Stimulated activated CD4-positive, alpha-beta T cell treated with anti-CD3 and anti-CD28 coated beads, Interleukin-1b, Interleukin-23, amount 100 ng/mL, for 48 hours (primary cell): ENCODE data around the gene ZNF317.

Experiments
- DNase-seq: peaks from one replicate; pipeline ENCODE4 v3.0.0-alpha.2; 2020

ZNF317 gene

GRCh38 chr19:9140159-9140874, at the start of gene ZNF317:
Gene ZNF317, plus strand, starts transcription at chr19:9140397. Its CDS starts 15,620 bp downstream, at chr19:9156017.
- peak; percentile 90 for DNase-seq

GRCh38 chr19:9107375-9107774, 32.8 kb upstream of the ZNF317 start, which contains the start of gene OR7G2:
Gene OR7G2, minus strand, starts transcription at chr19:9107475. Its CDS starts 4,232 bp downstream, at chr19:9103243.
- DNase-seq: no peak

- no peak for DNase-seq
Observed at GRCh38 chr19:9109959-9110358, 30.2 kb upstream of the ZNF317 start.

GRCh38 chr19:9115307-9115813, 24.8 kb upstream of the ZNF317 start, which contains the start of gene OR7G1:
Gene OR7G1, minus strand, starts transcription at chr19:9115763. Its CDS starts 0 bp downstream, at chr19:9115763.
- DNase-seq: no peak

GRCh38 chr19:9116547-9116946, 23.6 kb upstream of the ZNF317 start:
- DNase-seq: no peak

GRCh38 chr19:9126900-9127405, 13.2 kb upstream of the ZNF317 start, which contains the start of gene OR7G3:
Gene OR7G3, minus strand, starts transcription at chr19:9126950. Its CDS starts 0 bp downstream, at chr19:9126950.
- DNase-seq: no peak

GRCh38 chr19:9128171-9128570, 12.0 kb upstream of the ZNF317 start:
- no peak for DNase-seq

GRCh38 chr19:9130965-9131364, 9.2 kb upstream of the ZNF317 start:
- no peak for DNase-seq

- DNase-seq: no peak
Observed at GRCh38 chr19:9132422-9132821, 7.8 kb upstream of the ZNF317 start.

- DNase-seq: no peak
Observed at GRCh38 chr19:9139609-9140158, 513 bp upstream of the ZNF317 start.

GRCh38 chr19:9144920-9145319, 4.7 kb downstream of the ZNF317 start:
- no peak for DNase-seq

GRCh38 chr19:9146882-9147281, 6.7 kb downstream of the ZNF317 start:
- DNase-seq: no peak

- DNase-seq: no peak
Observed at GRCh38 chr19:9148697-9149096, 8.5 kb downstream of the ZNF317 start.

GRCh38 chr19:9149997-9150396, 9.8 kb downstream of the ZNF317 start:
- DNase-seq: no peak

GRCh38 chr19:9150650-9151049, 10.5 kb downstream of the ZNF317 start:
- no peak for DNase-seq

- no peak for DNase-seq
Observed at GRCh38 chr19:9151367-9151766, 11.2 kb downstream of the ZNF317 start.

GRCh38 chr19:9155591-9155990, 15.4 kb downstream of the ZNF317 start:
- no peak for DNase-seq

GRCh38 chr19:9156304-9156703, 16.1 kb downstream of the ZNF317 start:
- no peak for DNase-seq

GRCh38 chr19:9159891-9160290, 19.7 kb downstream of the ZNF317 start:
- no peak for DNase-seq

GRCh38 chr19:9161427-9161826, 21.2 kb downstream of the ZNF317 start:
- DNase-seq: no peak

GRCh38 chr19:9165261-9165660, 25.1 kb downstream of the ZNF317 start:
- no peak for DNase-seq

GRCh38 chr19:9166846-9167245, 26.6 kb downstream of the ZNF317 start:
- DNase-seq: no peak

- DNase-seq: no peak
Observed at GRCh38 chr19:9171393-9171991, 31.3 kb downstream of the ZNF317 start.

- no peak for DNase-seq
Observed at GRCh38 chr19:9175326-9175725, 35.1 kb downstream of the ZNF317 start.
